Glomerular visceral epithelial cell (primary cell): ENCODE data around the gene LCOR.
"Not testable (repeated sequence)": the region's sequence is repeated elsewhere in the genome, so short reads cannot be mapped to it uniquely, and the experiment has no call there.

Source experiments
- DNase-seq: peaks from one replicate; pipeline ENCODE4 v3.0.0-alpha.2; 2016; ENCODE audit errors: extremely low spot score

LCOR gene

GRCh38 chr10:97030894-97031293 is 198.8 kb downstream of the LCOR start:
- no peak for DNase-seq

DNA sequence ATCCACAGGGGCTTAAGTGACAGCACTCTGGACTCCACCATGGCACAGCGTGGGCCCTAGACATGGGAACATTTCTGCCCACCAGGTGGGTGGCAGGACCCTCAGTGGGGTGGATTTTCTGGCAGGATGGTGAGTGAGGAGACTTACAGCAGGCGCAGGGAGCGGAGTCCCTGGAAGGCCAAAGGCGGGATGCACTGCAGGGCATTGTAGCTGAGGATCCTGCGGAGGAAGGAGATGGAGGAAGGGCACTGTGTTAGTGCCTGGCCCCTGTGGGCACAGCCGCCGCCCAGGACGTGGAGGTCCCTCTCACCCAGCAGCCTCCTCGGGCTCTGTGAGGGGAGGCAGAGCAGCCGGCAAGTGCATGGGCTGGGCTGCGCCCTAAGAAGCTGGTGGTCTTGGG is 199.4 kb downstream of the LCOR start:
- no peak for DNase-seq

DNA sequence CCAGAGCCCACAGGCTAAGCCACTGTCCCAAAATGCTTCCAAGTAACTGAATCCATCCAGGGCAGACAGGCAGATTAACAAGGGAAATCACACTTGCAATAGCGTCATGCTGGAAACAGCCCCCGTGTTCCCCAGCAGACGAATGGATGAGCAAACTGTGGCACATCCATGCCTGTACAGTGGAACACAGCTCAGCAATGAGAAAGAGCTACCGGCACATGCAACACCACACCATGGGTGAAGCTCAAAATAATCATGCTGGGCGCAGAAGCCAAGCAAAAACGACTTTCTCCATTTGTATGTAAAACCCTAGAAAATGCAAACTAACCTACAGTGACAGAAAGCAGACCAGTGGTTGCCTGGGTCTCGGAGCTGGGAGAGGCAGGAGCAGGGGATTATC is 200.5 kb downstream of the LCOR start:
- DNase-seq, result no peak

DNA sequence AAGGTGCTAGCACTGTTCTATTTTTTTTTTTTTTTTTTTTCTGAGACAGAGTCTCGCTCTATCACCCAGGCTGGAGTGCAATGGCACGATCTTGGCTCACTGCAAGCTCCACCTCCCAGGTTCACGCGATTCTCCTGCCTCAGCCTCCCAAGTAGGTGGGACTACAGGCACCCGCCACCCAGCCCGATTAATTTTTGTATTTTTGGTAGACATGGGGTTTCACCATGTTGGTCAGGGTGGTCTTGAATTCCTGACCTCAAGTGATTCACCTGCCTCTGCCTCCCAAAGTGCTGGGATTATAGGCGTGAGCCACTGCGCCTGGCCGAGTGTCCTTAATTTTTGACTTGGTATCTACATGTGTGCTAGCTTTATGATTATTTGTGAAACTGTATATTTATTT is 201.7 kb downstream of the LCOR start:
- not testable (repeated sequence) for DNase-seq

- DNase-seq, result no peak
Measured at GRCh38 chr10:97034301-97034700, 202.2 kb downstream of the LCOR start.

- DNase-seq, result no peak
Measured at GRCh38 chr10:97034958-97035769, 203.1 kb downstream of the LCOR start.

GRCh38 chr10:97037365-97038361 is 205.6 kb downstream of the LCOR start:
- peak; percentile 83 for DNase-seq

GRCh38 chr10:97038688-97039087 is 206.6 kb downstream of the LCOR start:
- no peak for DNase-seq

DNA sequence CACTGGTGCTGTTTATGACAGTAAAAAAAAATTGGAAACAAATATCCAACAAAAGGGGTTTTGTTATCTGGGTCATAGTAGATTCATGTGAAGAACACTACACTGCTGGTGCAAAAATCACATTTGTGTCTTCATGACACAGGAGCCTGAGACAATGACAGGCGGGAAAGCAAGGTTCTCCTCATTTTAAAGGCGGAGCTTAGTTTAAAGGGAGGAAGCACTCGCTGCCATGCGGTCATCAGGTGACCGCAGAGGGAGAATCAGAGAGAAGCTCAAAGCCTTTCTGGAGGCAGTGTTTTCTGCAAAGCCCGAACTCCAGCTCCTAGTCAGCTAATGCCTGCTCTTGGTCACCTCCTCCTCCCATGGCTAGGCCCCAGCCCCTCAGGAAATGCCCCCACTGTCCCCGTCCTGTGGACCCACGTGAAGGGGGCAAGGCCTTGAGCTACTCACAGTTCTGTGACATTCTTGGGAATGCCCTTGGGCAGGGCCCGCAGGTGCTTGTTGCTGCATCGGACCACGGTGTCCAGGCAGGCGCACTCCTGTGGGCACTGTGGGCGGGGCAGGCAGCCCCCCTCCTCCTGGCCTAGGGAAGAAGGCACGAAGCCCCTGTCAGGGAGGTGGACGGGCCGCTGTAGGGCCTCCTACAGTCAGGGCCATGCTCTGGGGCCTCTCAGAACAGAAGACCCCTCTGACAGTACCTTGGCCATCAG is 207.6 kb downstream of the LCOR start:
- DNase-seq, result no peak

DNA sequence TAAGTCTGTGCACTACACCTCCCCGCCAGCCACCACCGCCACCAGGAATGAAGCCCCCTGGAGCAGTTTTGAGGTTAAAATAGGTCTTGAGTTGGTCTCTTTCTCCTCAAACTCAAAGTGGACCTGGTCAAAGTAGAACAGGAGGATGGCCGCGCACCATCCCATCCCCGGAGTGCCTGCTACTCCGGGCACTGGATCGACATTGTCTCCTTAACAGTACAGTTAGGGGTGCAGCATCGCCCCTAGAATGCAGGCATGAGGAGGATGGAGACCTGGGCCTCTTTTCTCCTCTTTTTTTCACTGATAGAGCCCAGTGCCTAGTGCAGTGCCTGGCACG is 208.1 kb downstream of the LCOR start:
- no peak for DNase-seq

DNA sequence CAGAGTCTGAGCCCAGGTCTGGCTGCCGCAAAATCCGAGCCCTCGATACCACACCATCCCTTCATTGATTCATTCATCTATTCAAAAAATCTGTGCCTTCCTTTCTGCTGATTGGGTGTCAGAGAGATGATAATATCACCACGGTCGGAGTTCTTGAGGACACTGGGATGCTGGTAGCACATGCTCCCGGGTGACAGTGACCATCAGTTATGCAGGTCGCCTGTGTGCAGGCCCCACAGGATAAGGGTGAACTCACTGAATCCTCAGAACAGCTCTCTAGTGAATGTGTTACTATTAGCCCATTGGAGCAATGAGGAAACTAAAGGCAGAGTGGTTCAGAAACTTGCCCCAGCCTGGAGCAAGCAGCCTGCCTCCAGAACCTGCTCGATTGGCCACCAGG is 208.6 kb downstream of the LCOR start:
- no peak for DNase-seq

DNA sequence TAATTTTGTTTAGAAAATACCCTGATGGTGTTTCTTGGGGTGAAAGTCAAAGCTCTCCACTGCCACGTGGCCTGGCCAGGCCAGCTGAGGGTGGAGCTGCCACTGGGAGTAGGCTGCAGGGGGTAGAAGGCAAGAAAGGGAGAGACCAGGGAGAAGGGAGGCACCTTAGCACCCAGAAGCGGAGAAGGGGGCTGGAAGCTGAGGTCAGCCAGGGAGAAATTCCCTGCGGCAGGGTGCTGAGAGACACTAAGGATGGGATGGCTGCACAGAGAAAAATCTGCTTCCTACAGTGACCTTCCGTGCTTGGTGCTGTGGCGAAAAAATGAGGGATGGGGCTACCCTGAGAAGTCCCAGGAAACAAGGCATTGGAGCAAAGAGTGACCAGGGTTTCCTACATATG is 210.0 kb downstream of the LCOR start:
- no peak for DNase-seq

- DNase-seq, result no peak
Measured at GRCh38 chr10:97042716-97043562, 210.8 kb downstream of the LCOR start.

DNA sequence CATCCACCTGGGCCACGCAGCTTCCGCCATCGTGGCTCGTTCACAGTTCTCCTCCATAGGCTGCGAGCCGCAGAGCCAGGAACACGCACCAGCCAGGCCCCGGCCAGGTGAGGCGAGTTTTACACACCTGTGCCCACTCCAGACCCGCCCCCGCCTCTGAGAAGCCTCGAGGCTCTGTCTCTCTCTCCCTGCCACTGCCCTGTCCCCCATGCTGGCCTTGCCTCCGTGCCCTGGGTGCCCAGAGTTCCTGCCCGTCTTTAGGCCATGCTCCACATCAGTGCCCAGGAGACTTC is 211.4 kb downstream of the LCOR start:
- no peak for DNase-seq
